ENCODE data around the gene ACSS2.

GRCh38 chr20:34887023-34887422 is 10.6 kb downstream of the ACSS2 start:
- TF ChIP-seq CTCF (IDR thresholded peaks at IDR 0.05) (no peak), POLR2A (IDR thresholded peaks at IDR 0.05) (no peak)

All from lower leg skin (tissue), 3 donors.